Measurements from ENCODE around the gene ZNF668.
"Not testable (repeated sequence)": the region's sequence is repeated elsewhere in the genome, so short reads cannot be mapped to it uniquely, and the experiment has no call there.

The ZNF668 gene

DNA sequence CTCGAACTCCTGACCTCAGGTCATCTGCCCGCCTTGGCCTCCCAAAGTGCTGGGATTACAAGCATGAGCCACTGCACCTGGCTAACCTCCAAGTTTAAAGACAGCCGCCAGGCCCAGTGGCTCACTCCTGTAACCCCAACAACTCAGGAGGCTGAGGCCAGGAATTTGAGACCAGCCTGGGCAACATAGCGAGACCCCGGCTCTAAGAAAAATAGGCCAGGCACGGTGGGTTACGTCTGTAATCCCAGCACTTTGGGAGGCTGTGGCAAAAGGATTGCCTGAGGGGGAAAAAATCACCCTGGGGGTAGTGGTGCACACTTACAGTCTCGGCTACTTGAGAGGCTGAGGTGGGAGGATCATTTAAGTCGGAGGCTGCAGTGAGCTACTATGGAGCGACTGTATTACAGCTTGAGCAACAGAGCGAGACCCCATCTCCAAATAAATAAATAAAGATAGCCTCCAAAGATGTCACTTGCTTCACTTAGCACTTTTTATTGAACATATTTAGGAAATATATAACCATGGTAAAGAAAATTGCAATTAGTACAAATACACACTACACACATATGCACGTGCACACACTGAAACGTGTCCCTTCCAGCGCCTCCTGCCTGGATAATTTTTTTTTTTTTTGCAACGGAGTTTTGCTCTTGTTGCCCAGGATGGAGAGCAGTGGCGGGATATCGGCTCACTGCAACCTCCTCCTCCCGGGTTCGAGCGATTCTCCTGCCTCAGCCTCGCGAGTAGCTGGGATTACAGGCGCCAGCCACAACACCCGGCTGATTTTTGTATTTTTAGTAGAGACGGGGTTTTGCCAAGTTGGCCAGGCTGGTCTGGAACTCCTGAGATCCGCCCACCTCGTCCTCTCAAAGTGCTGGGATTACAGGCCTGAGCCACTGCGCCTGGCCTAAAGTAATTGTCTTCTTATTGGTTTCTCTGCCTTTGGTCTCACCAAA is 32.7 kb upstream of the ZNF668 start:
- no peak overlapping the region for H3K4me3 ChIP-seq (ENCODE audit: low read length)
- no peak for DNase-seq (ENCODE audit: low read depth, low spot score)

DNA sequence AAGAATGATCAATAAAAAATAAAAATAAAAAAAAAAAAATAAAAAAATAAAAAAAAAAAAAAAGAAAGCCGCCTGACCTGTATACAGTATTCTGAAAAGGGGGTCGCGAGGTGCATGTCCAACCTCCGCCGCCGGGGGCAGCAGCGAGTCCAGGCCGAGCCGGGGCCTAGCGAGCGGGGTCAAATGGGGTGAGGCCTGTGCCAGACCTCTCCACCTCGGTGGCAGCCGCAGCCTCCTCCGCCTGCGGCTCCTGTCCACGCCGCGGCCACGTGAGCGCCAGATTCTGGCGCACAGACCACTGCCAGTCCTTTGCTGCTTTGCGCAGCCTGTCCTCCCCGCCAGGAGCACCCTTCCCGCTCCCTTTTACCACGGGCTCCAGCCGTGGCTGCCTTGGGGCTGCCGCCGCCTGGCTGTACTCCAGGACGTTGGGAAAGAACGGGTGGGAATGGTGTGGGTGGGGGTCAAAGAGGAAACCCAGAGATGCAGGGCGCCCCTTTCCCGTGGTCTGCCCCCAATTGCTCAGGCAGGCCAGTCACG is 31.7 kb upstream of the ZNF668 start:
- peak; percentile 37 for DNase-seq (ENCODE audit: low read depth, low spot score)
- H3K4me3 ChIP-seq (ENCODE audit: low read length) = peak overlapping the region; percentile 21

DNA sequence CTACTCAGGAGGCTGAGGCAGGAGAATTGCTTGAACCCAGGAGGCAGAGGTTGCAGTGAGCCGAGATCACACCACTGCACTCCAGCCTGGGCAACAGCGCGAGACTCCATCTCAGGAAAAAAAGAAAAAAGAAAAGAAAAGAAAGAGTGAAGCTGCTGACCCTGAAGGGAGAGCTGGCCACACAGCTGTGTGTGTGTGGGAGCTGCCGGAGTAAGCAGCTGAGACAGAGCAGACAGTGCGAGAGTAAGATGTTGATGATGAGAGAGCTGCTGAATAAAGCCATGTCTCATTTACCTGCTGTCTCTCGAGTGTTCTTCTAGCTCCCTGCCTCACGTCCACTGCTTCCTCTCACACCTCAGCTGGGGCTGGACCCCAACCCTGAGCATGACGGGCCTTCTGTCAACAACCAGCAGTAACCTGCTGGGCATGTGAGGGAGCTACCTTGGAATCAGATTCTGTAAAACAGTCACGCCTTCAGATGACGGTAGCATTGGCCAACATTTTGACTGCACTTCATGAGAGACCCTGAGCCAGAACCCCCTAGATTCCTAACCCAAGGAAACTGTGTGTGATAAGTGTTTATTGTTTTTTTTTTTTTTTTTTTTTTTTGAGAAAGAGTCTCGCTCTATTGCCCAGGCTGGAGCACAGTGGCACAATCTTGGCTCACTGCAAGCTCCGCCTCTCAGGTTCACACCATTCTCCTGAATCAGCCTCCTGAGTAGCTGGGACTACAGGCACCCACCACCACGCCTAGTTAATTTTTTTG is 27.0 kb upstream of the ZNF668 start:
- H3K4me3 ChIP-seq (ENCODE audit: low read length); DNase-seq (ENCODE audit: low read depth, low spot score): not testable (repeated sequence)

DNA sequence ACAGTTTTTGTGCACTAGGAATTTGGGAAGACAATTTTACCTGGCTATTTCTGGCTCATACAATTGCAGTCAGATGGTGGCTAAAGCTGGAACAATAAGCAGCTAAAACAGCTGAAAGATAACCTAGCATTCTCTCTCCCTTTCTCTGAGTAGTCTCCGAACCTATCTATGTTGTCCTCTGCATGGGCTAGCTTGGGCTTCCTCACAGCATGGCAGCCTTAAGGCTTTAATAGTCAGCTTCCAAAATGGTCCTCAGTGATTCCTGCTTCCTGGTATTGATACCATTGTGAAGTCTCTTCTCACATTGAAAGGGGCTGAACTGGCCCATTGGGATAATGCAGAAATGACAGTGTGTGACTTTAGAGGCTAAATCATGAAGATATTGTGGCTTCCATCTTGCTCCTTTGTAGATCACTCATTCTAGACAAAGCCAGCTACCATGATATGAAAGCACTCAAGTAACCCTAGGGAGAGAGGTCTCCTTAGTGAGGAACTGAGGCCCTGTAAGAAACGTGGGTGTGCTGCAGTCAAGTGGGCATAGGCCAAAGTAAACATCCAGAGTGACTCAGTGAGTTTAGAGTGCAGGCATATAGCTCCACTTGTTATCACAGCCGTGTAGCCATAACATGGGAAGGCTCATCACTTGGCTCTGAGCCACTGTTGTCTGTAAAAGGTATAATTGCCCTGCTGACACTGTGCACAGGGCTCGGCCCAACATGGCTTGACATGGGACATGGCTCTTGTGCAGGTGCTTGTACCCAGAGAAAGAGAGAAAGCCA is 26.0 kb upstream of the ZNF668 start:
- no peak overlapping the region for H3K4me3 ChIP-seq (ENCODE audit: low read length)
- no peak for DNase-seq (ENCODE audit: low read depth, low spot score)

DNA sequence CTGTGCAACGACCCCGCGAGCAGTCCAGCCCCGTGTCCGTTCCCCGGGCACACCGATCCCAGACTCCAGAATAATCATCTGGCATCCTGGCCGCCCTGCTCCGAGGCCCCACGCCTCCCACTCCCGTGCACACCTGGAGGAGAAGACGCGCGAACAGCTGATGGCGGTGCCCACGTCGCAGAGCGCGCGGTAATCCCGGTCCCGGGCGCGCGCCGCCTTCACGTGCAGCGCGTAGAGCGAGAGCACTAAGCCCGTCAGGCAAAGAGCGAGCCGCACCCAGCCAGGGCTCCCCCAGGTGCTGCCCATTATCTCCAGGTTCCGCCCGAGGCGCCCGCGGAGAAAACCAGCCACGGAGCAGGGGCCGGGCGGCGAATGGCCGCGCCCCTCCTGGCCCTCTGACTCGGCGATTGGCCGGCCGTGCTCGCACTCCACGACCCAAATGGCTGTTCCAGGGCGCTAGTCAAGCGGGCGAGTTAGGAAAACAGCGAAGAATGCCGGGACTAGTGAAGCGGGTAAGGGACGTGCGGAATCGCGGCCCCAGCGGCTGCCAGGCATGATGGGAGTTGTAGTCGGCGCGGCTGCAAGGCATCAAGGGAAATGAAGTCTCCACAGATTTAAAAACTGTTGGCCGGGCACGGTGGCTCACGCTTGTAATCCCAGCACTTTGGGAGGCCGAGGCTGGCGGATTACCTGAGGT is 20.5 kb upstream of the ZNF668 start, which contains the start of gene VKORC1:
VKORC1 (minus strand) TSS at position 374 of the 697 bp plus-strand sequence; CDS start at position 306, 68 bp downstream.
- peak; percentile 89 for DNase-seq (ENCODE audit: low read depth, low spot score)
- H3K4me3 ChIP-seq (ENCODE audit: low read length) = peak within 1 kb of the TSS; percentile 92

DNA sequence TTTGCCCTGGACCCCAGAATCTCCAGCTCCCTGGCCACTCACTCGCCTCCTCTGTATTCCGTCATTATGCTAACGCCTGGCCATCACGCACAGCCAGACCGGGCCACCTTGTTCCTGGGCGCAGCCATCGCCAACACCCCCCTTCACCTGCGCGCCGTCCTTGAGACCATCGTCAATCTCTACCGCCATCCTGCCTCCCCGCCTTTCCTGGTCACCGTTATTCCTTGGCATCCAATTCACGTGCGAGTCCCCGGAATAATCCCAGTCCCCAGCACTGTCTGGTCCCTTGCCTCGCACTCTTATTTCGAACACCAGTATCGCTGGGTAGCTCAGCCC is 20.0 kb upstream of the ZNF668 start:
- peak overlapping the region; percentile 92 for H3K4me3 ChIP-seq (ENCODE audit: low read length)
- no peak for DNase-seq (ENCODE audit: low read depth, low spot score)

DNA sequence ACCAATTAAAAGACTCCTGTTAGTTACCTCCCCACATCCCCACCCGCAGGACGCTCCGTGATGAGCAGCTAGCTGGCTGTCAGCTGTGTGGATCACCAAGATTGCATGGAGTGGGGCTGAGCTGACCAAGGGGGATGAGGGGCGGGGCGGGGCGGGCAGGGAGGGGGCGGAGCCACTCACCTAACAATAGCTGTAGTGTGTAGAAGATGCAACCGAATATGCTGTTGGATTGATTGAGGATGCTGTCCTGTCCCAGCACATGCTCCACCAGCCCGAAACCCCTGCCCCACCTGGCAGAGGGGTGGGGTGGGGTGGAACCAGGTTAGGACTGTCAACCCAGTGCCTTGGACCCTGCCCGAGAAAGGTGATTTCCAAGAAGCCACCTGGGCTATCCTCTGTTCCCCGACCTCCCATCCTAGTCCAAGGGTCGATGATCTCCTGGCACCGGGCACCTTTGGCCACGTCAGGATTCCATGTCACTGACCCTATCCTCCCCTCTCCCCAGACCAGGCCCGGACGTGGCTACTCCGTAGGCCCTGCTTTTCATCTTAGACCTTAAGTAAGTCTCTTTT is 19.2 kb upstream of the ZNF668 start:
- no peak for DNase-seq (ENCODE audit: low read depth, low spot score)
- H3K4me3 ChIP-seq (ENCODE audit: low read length) = peak overlapping the region; percentile 21

DNA sequence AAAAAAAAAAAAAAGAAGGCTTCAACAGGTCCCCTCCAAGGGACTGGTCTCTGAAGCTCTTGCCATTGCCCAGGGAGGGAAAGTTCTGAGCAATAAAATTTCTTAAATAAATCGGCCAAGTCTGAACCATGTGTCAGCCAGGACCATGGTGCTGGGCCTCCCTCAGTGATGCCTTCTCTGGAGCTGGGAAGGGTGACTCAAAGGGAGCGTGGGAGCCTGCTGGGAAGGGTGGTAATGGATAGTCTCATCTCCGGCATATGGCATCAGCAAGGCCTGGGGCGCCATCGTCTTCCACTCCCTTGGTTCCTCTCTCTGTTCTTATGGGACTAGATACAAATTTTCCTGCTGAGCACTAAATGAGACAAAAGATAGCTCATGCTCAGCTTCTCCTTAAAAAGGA is 18.3 kb upstream of the ZNF668 start:
- no peak overlapping the region for H3K4me3 ChIP-seq (ENCODE audit: low read length)
- DNase-seq (ENCODE audit: low read depth, low spot score) = no peak

DNA sequence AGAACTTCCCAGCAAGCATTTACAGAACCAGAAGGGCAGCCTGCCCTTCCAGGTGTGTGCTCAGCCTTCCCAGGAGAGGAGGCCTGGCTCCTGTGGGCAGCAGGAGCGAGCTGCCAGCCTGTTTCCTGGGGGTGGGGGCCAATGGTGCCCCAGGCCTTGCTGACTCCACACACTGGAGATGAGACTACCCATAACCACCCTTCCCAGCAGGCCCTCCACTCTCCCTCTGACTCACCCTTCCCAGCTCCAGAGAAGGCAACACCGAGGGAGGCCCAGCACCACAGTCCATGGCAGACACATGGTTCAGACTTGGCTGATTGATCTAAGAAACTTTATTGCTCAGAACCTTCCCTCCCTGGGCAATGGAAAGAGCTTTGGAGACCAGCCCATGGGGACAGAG is 16.5 kb upstream of the ZNF668 start:
- DNase-seq (ENCODE audit: low read depth, low spot score) = no peak
- H3K4me3 ChIP-seq (ENCODE audit: low read length) = no peak overlapping the region

DNA sequence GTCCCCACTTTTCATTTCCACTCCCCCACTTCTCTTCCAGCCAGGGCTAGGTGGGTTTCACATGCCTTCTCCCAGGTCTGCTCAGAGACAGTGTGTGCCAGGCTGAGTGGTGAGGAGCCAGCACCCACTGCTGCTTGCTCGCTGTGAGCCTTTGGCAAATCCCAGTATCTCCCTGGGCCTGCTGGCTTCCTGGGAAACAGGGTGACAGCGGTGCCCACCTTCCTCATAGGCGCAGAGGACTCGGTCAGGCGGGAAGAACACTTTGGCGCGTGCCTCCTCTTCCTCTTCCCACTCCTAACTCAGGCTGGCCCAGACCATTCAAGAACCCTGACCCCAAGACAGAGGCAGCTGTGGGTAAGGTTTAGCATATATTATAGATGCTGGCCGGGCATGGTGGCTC is 15.2 kb upstream of the ZNF668 start:
- DNase-seq (ENCODE audit: low read depth, low spot score) = no peak
- H3K4me3 ChIP-seq (ENCODE audit: low read length) = no peak overlapping the region

DNA sequence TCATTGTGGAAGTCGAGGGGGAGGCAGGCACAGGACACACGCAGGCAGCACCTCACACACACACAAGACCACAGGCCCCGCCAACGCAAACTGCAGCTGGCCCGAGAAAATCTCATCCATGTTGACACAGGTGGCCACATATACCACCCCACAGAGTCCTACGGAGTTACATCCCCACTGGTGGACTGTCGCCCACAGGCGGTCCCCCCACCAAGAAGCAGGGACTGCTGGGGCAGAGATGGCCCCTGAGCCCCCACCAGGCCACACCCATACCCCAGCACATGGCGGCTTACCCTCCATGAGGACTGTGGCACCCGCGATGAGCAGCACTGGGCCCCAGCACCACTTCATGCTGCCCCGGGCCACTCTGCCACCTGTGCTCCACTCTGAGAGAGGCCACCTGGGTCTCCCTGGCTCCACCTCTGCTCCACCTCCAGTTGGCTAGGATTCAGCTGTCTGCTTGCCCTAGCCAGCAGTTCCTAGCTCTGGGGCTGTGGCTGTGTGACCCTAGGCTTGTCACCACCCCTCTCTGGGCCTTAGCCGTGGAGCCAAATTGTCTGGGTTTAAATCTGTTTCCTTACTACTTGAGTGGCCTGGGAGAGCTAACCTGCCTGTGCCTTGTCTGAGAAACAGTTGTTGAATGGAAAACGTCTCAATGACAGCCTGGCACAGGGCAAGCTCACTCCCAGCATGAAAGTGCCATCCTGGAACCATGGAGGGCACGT is 14.6 kb upstream of the ZNF668 start, which contains the start of gene PRSS53:
PRSS53 (minus strand) TSS at position 485 of the 725 bp plus-strand sequence; CDS start at position 351, 134 bp downstream.
- no peak for DNase-seq (ENCODE audit: low read depth, low spot score)
- no peak within 1 kb of the TSS for H3K4me3 ChIP-seq (ENCODE audit: low read length)

DNA sequence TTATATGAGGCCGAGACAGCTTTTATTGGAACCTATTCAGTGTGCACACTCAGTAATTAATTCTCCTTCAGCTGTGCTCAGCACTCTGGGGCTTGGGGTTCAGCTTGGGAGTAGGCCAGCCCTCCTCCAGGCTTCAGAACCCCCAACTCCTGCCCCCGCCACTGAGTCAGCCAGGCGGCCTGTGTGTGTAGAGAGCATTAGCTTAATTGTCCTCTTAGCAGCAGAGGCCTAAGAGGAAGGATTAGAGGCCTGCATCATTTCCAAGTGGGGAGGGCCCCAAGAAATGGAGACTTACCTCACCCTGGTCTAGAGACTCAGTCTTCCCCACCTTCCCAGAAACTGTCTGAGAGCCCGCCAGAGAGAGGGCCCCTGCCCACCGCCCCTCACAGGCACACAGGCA is 13.9 kb upstream of the ZNF668 start:
- no peak for DNase-seq (ENCODE audit: low read depth, low spot score)
- H3K4me3 ChIP-seq (ENCODE audit: low read length) = no peak overlapping the region

DNA sequence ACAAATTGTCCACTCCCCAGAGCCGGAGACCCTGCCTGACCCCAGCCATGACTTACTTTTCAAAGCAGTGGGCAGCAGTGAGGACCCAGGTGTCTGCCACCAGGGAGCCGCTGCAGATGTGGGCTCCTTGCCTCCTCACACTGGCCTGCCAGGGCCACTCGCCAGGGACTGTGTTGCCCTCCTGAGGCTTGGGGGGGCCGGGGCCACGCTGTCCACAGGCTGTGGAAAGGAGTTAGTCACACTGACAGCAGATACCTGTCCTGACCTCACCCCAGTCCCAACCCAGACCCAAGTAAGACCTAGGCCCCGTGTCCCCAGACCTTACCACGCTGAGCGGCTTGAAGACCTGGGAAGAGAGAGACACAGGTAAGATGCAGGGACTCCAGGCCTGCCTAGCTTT is 13.4 kb upstream of the ZNF668 start:
- H3K4me3 ChIP-seq (ENCODE audit: low read length) = no peak overlapping the region
- DNase-seq (ENCODE audit: low read depth, low spot score) = no peak

DNA sequence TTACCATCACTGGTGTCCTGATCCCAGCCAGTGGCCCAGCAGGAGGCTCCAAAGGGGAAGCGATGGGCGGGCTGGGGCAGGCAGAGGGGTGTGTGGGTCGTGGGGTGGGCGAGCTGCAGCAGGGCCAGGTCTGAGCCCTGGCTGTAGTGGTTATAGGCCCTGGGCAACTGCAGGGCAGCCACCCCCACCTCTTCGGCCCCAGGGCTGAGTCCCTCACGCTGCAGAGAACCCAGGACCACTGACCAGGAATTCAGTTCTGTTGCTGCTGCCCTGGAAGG is 12.5 kb upstream of the ZNF668 start:
- H3K4me3 ChIP-seq (ENCODE audit: low read length) = no peak overlapping the region
- DNase-seq (ENCODE audit: low read depth, low spot score) = no peak

DNA sequence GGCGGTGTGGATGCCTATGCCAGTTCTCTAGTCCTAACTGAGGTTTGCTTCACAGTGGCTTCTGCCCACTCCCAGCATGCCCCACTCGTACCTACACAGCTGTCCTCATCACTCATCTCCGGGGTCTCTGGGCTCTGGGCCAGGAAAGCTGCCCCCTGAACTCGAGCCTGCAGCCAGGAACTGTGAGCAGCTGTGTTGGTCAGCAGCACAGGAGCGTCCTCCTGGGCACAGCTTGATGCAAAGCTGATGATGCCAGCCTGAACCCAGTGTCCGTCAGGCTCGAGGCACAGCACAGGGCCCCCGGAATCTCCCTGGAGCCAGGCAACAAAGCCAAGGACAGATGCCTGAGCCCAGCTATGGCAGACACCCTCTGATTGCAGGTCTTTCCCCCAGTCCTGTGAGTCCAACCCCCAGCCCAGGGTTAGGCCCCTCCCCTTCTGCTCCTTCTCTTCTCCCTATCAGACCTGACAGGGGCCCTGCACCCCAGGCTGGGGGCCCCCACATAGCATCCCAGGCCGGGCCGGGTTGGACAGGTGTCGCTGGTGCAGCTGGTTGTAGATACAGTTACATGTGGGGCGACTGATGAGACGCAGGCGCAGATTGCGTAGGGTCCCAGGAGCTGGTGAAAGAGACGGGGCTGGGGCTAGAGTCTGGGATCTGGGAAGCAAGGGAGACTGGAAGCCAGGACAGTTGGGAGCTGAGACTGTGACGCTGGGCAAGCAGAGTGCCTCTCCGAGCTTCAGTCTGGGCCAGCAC is 12.0 kb upstream of the ZNF668 start:
- H3K4me3 ChIP-seq (ENCODE audit: low read length) = no peak overlapping the region
- no peak for DNase-seq (ENCODE audit: low read depth, low spot score)

DNA sequence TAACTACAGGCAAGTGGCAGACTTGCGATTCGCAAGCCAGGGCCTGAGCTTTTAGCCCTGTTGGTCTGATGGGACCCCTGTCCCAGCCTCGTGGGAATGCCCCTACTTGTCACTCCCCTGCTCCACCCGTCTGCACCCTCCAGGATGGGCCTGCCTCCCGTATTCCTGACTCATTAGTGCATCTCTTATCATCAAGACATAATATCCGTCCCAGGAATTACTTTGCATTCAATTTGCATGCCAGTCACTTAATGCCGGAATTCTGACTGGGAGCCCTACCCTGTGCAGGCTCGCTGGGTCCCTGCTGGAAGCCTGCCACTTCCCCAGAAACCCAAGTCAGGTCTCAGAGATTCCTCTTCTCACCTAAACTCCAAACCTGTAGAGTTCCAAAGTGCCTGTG is 11.4 kb upstream of the ZNF668 start:
- no peak for DNase-seq (ENCODE audit: low read depth, low spot score)
- H3K4me3 ChIP-seq (ENCODE audit: low read length) = no peak overlapping the region

DNA sequence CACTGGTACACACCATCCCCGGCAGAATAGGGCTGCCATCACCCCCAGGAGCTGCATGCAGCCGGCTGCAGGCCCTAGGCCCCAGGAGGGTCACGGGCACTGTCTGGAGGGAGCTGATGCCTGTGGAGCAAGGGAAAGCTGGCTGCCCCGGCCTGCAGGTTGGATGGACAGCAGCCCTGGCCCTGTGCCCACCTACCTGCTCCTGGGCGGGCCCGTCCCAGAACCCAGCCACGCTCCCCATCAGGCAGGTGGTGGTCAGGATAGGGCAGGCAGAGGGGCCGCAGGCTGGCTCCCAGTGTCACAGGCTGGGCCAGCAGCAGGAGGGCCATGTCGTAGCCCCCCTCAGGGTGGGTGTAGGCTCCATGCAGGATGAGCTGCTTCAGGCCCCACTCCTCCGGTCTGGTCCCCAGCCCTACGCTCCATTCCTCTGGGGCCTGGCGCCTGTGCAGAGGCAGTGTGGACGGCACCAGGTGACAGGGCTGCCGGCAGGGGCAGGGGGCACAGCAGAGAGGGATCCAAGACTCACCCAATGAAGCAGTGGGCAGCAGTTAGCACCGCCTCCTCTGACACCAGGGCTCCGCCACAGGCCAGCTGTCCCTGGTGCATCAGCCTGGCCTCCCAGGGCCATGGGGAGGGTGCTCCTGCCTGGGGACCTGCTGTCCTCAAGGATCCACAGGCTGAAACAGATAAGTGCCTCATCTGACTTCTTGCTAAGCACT is 10.7 kb upstream of the ZNF668 start:
- no peak for DNase-seq (ENCODE audit: low read depth, low spot score)

More for the DNA sequence above, 10.7 kb upstream of the ZNF668 start:
- H3K4me3 ChIP-seq (ENCODE audit: low read length) = no peak overlapping the region

Data from Jurkat, Clone E6-1 (cell line).